Measurements from ENCODE around the gene TTLL3.
"Not testable (repeated sequence)": the region's sequence is repeated elsewhere in the genome, so short reads cannot be mapped to it uniquely, and the experiment has no call there.

TTLL3 gene

GRCh38 chr3:9869955-9870354, 59.9 kb downstream of the TTLL3 start:
- TF ChIP-seq CTCF (IDR thresholded peaks at IDR 0.05; ENCODE audit: insufficient read depth, low read length, missing control alignments): no peak

GRCh38 chr3:9870978-9871377, 60.9 kb downstream of the TTLL3 start:
- POLR2A ChIA-PET: interaction anchor here (0.7 kb wide), 1 partner anchor 473 kb away, joined by 3 read pairs; the partner anchor contains the start of gene SETD5
- CTCF ChIA-PET: no interaction called here
- TF ChIP-seq CTCF (IDR thresholded peaks at IDR 0.05; ENCODE audit: insufficient read depth, low read length, missing control alignments): no peak
- H3K4me3 ChIP-seq (ENCODE audit: low read depth, low read length): no peak overlapping the region
- DNase-seq (ENCODE audit: low read depth, low spot score): peak; percentile 29

More at GRCh38 chr3:9869955-9870354, 59.9 kb downstream of the TTLL3 start:
- no peak overlapping the region for H3K4me3 ChIP-seq (ENCODE audit: low read depth, low read length)
- ChIA-PET CTCF (interaction anchor here (0.6 kb wide), 1 partner anchor 9 kb away, joined by 3 read pairs; no protein-coding TSS in a partner anchor), POLR2A (no interaction called here)
- DNase-seq (ENCODE audit: low read depth, low spot score): no peak

GRCh38 chr3:9872067-9872466, 62.0 kb downstream of the TTLL3 start:
- POLR2A ChIA-PET; H3K4me3 ChIP-seq (ENCODE audit: low read depth, low read length); CTCF ChIA-PET; DNase-seq (ENCODE audit: low read depth, low spot score): not testable (repeated sequence)

- TF ChIP-seq CTCF (IDR thresholded peaks at IDR 0.05; ENCODE audit: insufficient read depth, low read length, missing control alignments): no peak
- H3K4me3 ChIP-seq (ENCODE audit: low read depth, low read length): no peak overlapping the region
- ChIA-PET CTCF (interaction anchor here (2.8 kb wide), 1 partner anchor 9 kb away, joined by 14 read pairs; no protein-coding TSS in a partner anchor), POLR2A (no interaction called here)
- no peak for DNase-seq (ENCODE audit: low read depth, low spot score)
These were observed 65.4 kb downstream of the TTLL3 start for GRCh38 chr3:9875448-9875847.

- DNase-seq (ENCODE audit: low read depth, low spot score); POLR2A ChIA-PET; H3K4me3 ChIP-seq (ENCODE audit: low read depth, low read length): not testable (repeated sequence)
- CTCF ChIA-PET: interaction anchor here (2.8 kb wide), 1 partner anchor 8 kb away, joined by 14 read pairs; no protein-coding TSS in a partner anchor
These were observed 66.2 kb downstream of the TTLL3 start for GRCh38 chr3:9876255-9876654.

GRCh38 chr3:9876991-9877390, 66.9 kb downstream of the TTLL3 start:
- DNase-seq (ENCODE audit: low read depth, low spot score): no peak
- H3K4me3 ChIP-seq (ENCODE audit: low read depth, low read length): no peak overlapping the region
- POLR2A ChIA-PET: no interaction called here
- CTCF ChIA-PET: no interaction called here
- TF ChIP-seq CTCF (IDR thresholded peaks at IDR 0.05; ENCODE audit: insufficient read depth, low read length, missing control alignments): no peak

GRCh38 chr3:9878700-9879099, 68.6 kb downstream of the TTLL3 start:
- no peak overlapping the region for H3K4me3 ChIP-seq (ENCODE audit: low read depth, low read length)
- CTCF ChIA-PET: interaction anchor here (0.7 kb wide), 1 partner anchor 15 kb away, joined by 3 read pairs; no protein-coding TSS in a partner anchor
- no peak for DNase-seq (ENCODE audit: low read depth, low spot score)
- TF ChIP-seq CTCF (IDR thresholded peaks at IDR 0.05; ENCODE audit: insufficient read depth, low read length, missing control alignments): no peak
- POLR2A ChIA-PET: no interaction called here

All from AG04449 (cell line).